HCT116 (cell line): ENCODE measurements around the gene MRPL49. TPM values are rescaled to one million over a fixed set of nuclear protein-coding genes. Genes with fewer than 3 reads are reported as not detected.

Experiments used
- ATAC-seq: fragments of 200-7000 bp; cut with Tn5 transposase; 2 replicates; pipeline ENCODE4 v1.9.1; 2020; ENCODE audit warnings: mild to moderate bottlenecking, moderate library complexity
- BruUV-seq: library from RNA; stranded (reverse); fragments of 400-500 nt; replicated peaks from 2 replicates; lab custom pipeline; 2021; lab: Mats Ljungman, UMichigan
- CTCF ChIA-PET: fragments of 300-600 bp; sonication (Branson Sonifier 250); formaldehyde crosslinking; loops from one replicate; lab custom pipeline; 2021; ENCODE audit warnings: antibody characterized with exemption; lab: Charles Lee
- POLR2A ChIA-PET: fragments of 300-600, 350-600 bp; sonication (Branson Sonifier 250); formaldehyde crosslinking; loops from one replicate; lab custom pipeline; 2021; ENCODE audit warnings: antibody characterized with exemption; lab: Charles Lee
- RAD21 ChIA-PET, 2 experiments: fragments of 300-600 bp; sonication (Branson Sonifier 250); formaldehyde crosslinking; loops; one replicate each; lab custom pipeline; 2023; ENCODE audit warnings: low total read pairs in 2 of 2; ENCODE audit not compliant: uncharacterized antibody in 2 of 2, unreplicated experiment in 2 of 2, low non-redundant PET in 1 of 2; lab: Charles Lee
- DNase-seq: peaks from one replicate; pipeline ENCODE4 v3.0.0-alpha.2; 2010; ENCODE audit warnings: low read depth, low spot score
- H2AFZ ChIP-seq: fragments of 200-600 bp; shearing (Covaris generic), sonication (generic); 2 replicates; pipeline ENCODE4 v1.6.1; 2017; ENCODE audit warnings: low read depth, mixed run types, mixed read lengths, antibody characterized with exemption, low read length; ENCODE audit not compliant: poor library complexity, severe bottlenecking
- H3K27ac ChIP-seq: 2 replicates; pipeline ENCODE4 v1.5.1; 2012; ENCODE audit warnings: low read depth, low read length
- H3K27me3 ChIP-seq: fragments of 200-600 bp; sonication (generic); 2 replicates; pipeline ENCODE4 v1.6.1; 2016; ENCODE audit warnings: mixed run types, low read length, mixed read lengths; ENCODE audit not compliant: insufficient read depth
- H3K36me3 ChIP-seq, 2 experiments: fragments of 200-500 bp in 1 of 2; fragments of 200-600 bp in 1 of 2; sonication (Bioruptor generic) in 1 of 2; sonication (generic) in 1 of 2; 2 replicates each; pipeline versions ENCODE4 v1.5.1 to v1.6.1; 2014 to 2016; ENCODE audit warnings: low read length in 2 of 2, inconsistent platforms in 1 of 2, mixed read lengths in 1 of 2, mixed run types in 1 of 2; ENCODE audit not compliant: insufficient read depth in 2 of 2, control insufficient read depth in 1 of 2
- H3K4me1 ChIP-seq, 2 experiments: fragments of 200-600 bp in 1 of 2; sonication (generic) in 1 of 2; 2 replicates each; pipeline versions ENCODE4 v1.5.1 to v1.6.1; 2012 to 2017; ENCODE audit warnings: low read length in 2 of 2, inconsistent platforms in 1 of 2, mild to moderate bottlenecking in 1 of 2, mixed read lengths in 1 of 2, mixed run types in 1 of 2, moderate library complexity in 1 of 2; ENCODE audit not compliant: insufficient read depth in 2 of 2, control insufficient read depth in 1 of 2
- H3K4me2 ChIP-seq: fragments of 200-600 bp; sonication (generic); 2 replicates; pipeline ENCODE4 v1.6.1; 2017; ENCODE audit warnings: mixed run types, low read length, mixed read lengths
- H3K4me3 ChIP-seq, 2 experiments: fragments of 200-600 bp in 1 of 2; sonication (generic) in 1 of 2; replicated peaks in 1 of 2; 2 replicates each; pipeline ENCODE4 v1.5.1; 2011 to 2016; ENCODE audit warnings: low read length in 2 of 2, control low read depth in 1 of 2, low read depth in 1 of 2, mild to moderate bottlenecking in 1 of 2, mixed read lengths in 1 of 2, mixed run types in 1 of 2
- H3K79me2 ChIP-seq: fragments of 200-600 bp; sonication (generic); 2 replicates; pipeline ENCODE4 v1.6.1; 2017; ENCODE audit warnings: mild to moderate bottlenecking, mixed run types, low read length, moderate library complexity, mixed read lengths; ENCODE audit not compliant: insufficient read depth
- H3K9ac ChIP-seq: fragments of 200-600 bp; sonication (generic); 2 replicates; pipeline ENCODE4 v1.6.1; 2016; ENCODE audit warnings: low read length, mixed read lengths
- H3K9me2 ChIP-seq: fragments of 200-600 bp; sonication (generic), shearing (Covaris generic); 2 replicates; pipeline ENCODE4 v1.6.1; 2017; ENCODE audit warnings: mixed run types, mild to moderate bottlenecking, moderate library complexity; ENCODE audit not compliant: insufficient read depth
- H3K9me3 ChIP-seq, 2 experiments: fragments of 200-500 bp in 1 of 2; fragments of 200-600 bp in 1 of 2; sonication (Bioruptor generic) in 1 of 2; sonication (generic) in 1 of 2; 2 replicates each; pipeline ENCODE4 v1.6.1; 2014 to 2017; ENCODE audit warnings: low read length in 2 of 2, mixed read lengths in 2 of 2, inconsistent platforms in 1 of 2, low read depth in 1 of 2, mild to moderate bottlenecking in 1 of 2, mixed run types in 1 of 2, moderate library complexity in 1 of 2; ENCODE audit not compliant: control insufficient read depth in 1 of 2, insufficient read depth in 1 of 2
- H4K20me1 ChIP-seq: fragments of 200-600 bp; sonication (generic), shearing (Covaris generic); 2 replicates; pipeline ENCODE4 v1.6.1; 2017; ENCODE audit warnings: mixed run types, mild to moderate bottlenecking, moderate library complexity; ENCODE audit not compliant: insufficient read depth
- CBX3 ChIP-seq: IDR thresholded peaks from 2 replicates; pipeline ENCODE4 v1.6.1; 2012; ENCODE audit warnings: low read depth
- CEBPB ChIP-seq: IDR thresholded peaks from 2 replicates; pipeline ENCODE4 v1.6.1; 2012; ENCODE audit warnings: low read depth
- CTCF ChIP-seq, 3 experiments: fragments of 200-600 bp in 1 of 3; sonication (generic) in 1 of 3; IDR thresholded peaks in 2 of 3; conservative IDR thresholded peaks in 1 of 3; 2 replicates each; pipeline ENCODE4 v1.5.1; 2012 to 2017; ENCODE audit warnings: low read depth in 2 of 3, low read length in 2 of 3, antibody characterized with exemption in 1 of 3, borderline replicate concordance in 1 of 3, control low read depth in 1 of 3, mild to moderate bottlenecking in 1 of 3, mixed read lengths in 1 of 3, mixed run types in 1 of 3, moderate library complexity in 1 of 3; ENCODE audit not compliant: insufficient read depth in 1 of 3
- EGR1 ChIP-seq: IDR thresholded peaks from 2 replicates; pipeline ENCODE4 v1.6.1; 2012; ENCODE audit warnings: low read depth
- ELF1 ChIP-seq: IDR thresholded peaks from 2 replicates; pipeline ENCODE4 v1.6.1; 2012; ENCODE audit warnings: low read depth, borderline replicate concordance
- EZH2phosphoT487 ChIP-seq: fragments of 200-600 bp; IDR thresholded peaks from 2 replicates; pipeline ENCODE4 v1.6.1; 2018; ENCODE audit warnings: antibody characterized with exemption, borderline replicate concordance
- FOSL1 ChIP-seq: IDR thresholded peaks from 2 replicates; pipeline ENCODE4 v1.6.1; 2012; ENCODE audit warnings: low read depth
- JUND ChIP-seq: IDR thresholded peaks from 2 replicates; pipeline ENCODE4 v1.6.1; 2012
- MAX ChIP-seq: IDR thresholded peaks from 2 replicates; pipeline ENCODE4 v1.6.1; 2012
- SP1 ChIP-seq: IDR thresholded peaks from 2 replicates; pipeline ENCODE4 v1.6.1; 2012; ENCODE audit warnings: low read depth
- SRF ChIP-seq: IDR thresholded peaks from 2 replicates; pipeline ENCODE4 v1.6.1; 2012; ENCODE audit warnings: low read depth
- YY1 ChIP-seq: IDR thresholded peaks from 2 replicates; pipeline ENCODE4 v1.6.1; 2011; ENCODE audit warnings: low read length, low read depth, moderate library complexity, mild to moderate bottlenecking; ENCODE audit not compliant: insufficient replicate concordance; ENCODE audit errors: extremely low read depth
- ZNF274 ChIP-seq: fragments of 200-500 bp; sonication (Bioruptor generic); IDR thresholded peaks from 2 replicates; pipeline ENCODE4 v1.6.1; 2014; ENCODE audit warnings: mild to moderate bottlenecking, low read depth, low read length, inconsistent platforms
- intact Hi-C: fragments of 100-400 bp; cut with micrococcal nuclease; formaldehyde crosslinking; loops from 2 replicates; pipeline ENCODE4 v1.10.0; 2022
- total RNA-seq: library from RNA; stranded (reverse); gene quantifications from one replicate; pipeline ENCODE4 v1.2.1, GENCODE V29; 2021; ENCODE audit not compliant: unreplicated experiment

MRPL49 gene
- total RNA-seq, 1 experiment from 2014 or later = 77.5 TPM

- no TSS peak for BruUV-seq
- ChIA-PET POLR2A (interaction anchor here (0.8 to 4.1 kb wide), 3 partner anchors 12 to 47 kb away, joined by 3 to 52 read pairs (median 12); partner anchors contain the start of genes FAU, MRPL49 and TM7SF2), RAD21 (no interaction called here), CTCF (no interaction called here)
- Histone ChIP-seq H3K9ac (peak overlapping the region; percentile 89), H3K27ac (peak overlapping the region; percentile 89), H3K79me2 (peaks cover 27% of the 10 kb centered on the region), H3K4me2 (peak overlapping the region; percentile 95), H2AFZ (no peak overlapping the region), H3K4me3 (peak overlapping the region; percentile 81 to 98), H3K9me3 (no peaks in the 10 kb centered on the region), H3K9me2 (no peaks in the 10 kb centered on the region), H3K27me3 (no peaks in the 10 kb centered on the region), H3K4me1 (peaks cover 9 to 28% of the 10 kb centered on the region in 2 experiments; a peak in 3 of 4 replicates), H3K36me3 (peaks cover 14 to 36% of the 10 kb centered on the region in 2 experiments; a peak in 3 of 4 replicates), H4K20me1 (no peaks in the 10 kb centered on the region)
- no peak for DNase-seq
- TF ChIP-seq SP1 = no peak
- no peak for TF ChIP-seq FOSL1
- TF ChIP-seq YY1 = no peak
- TF ChIP-seq ELF1 = no peak
- TF ChIP-seq CTCF (IDR thresholded peaks at IDR 0.05 in 2 of 3, conservative IDR thresholded peaks at IDR 0.05 in 1 of 3; ENCODE audit: borderline replicate concordance in 1 of 3, insufficient read depth in 1 of 3, low read depth in 2 of 3, low read length in 2 of 3) = no peak
- TF ChIP-seq EZH2phosphoT487 = no peak
- no peak for TF ChIP-seq SRF
- no peak for TF ChIP-seq EGR1
- TF ChIP-seq CBX3 = no peak
- TF ChIP-seq MAX = no peak
- TF ChIP-seq CEBPB = no peak
- TF ChIP-seq ZNF274 = no peak
- no peak for TF ChIP-seq JUND
- ATAC-seq = no peak
- intact Hi-C loops = loop anchor here (1.0 to 2.0 kb wide), 2 partner anchors 11 to 47 kb away; partner anchors contain the start of genes CAPN1, FAU and MRPL49
Measured at GRCh38 chr11:65133724-65134123, 11.6 kb downstream of the MRPL49 start.
